ENCODE data around the gene CCDC192. TPM values are rescaled to one million over a fixed set of nuclear protein-coding genes. Genes with fewer than 3 reads are reported as not detected.
A peak's percentile ranks its signal among the peaks of the same experiment; 100 is the strongest.

Gene CCDC192
- total and polyA plus RNA-seq, 2 donors: 0.41 TPM; not detected in 1

- WGBS: 39% methylated on average over 1 of the region's 1 CpG
- H3K4me3 ChIP-seq (ENCODE audit: low read depth, low read length): no peak overlapping the region
- no peaks in the 10 kb centered on the region for H3K4me1 ChIP-seq (ENCODE audit: insufficient read depth)
- H3K36me3 ChIP-seq (ENCODE audit: insufficient read depth): no peaks in the 10 kb centered on the region
- H3K27ac ChIP-seq (ENCODE audit: low read depth): no peak overlapping the region
- DNase-seq (ENCODE audit: extremely low spot score): no peak
Observed at GRCh38 chr5:127934791-127935256, 231.6 kb downstream of the CCDC192 start.

- no peak for DNase-seq (ENCODE audit: extremely low spot score)
- Histone ChIP-seq H3K36me3 (ENCODE audit: insufficient read depth) (no peaks in the 10 kb centered on the region), H3K4me3 (ENCODE audit: low read depth, low read length) (no peak overlapping the region), H3K4me1 (ENCODE audit: insufficient read depth) (no peaks in the 10 kb centered on the region), H3K27ac (ENCODE audit: low read depth) (no peak overlapping the region)
- 77% methylated on average over 1 of the region's 1 CpG for WGBS
Observed at GRCh38 chr5:127935398-127935797, 232.2 kb downstream of the CCDC192 start.

- H3K4me3 ChIP-seq (ENCODE audit: low read depth, low read length): no peak overlapping the region
- no peaks in the 10 kb centered on the region for H3K36me3 ChIP-seq (ENCODE audit: insufficient read depth)
- H3K4me1 ChIP-seq (ENCODE audit: insufficient read depth): no peaks in the 10 kb centered on the region
- H3K27ac ChIP-seq (ENCODE audit: low read depth): no peak overlapping the region
- WGBS: 80% methylated on average over 6 of the region's 6 CpGs
- DNase-seq (ENCODE audit: extremely low spot score): no peak
Observed at GRCh38 chr5:127936439-127936972, 233.3 kb downstream of the CCDC192 start.

- DNase-seq (ENCODE audit: extremely low spot score): no peak
- H3K36me3 ChIP-seq (ENCODE audit: insufficient read depth): no peaks in the 10 kb centered on the region
- no peaks in the 10 kb centered on the region for H3K4me1 ChIP-seq (ENCODE audit: insufficient read depth)
- no peak overlapping the region for H3K27ac ChIP-seq (ENCODE audit: low read depth)
- WGBS: 86% methylated on average over 2 of the region's 2 CpGs
- no peak overlapping the region for H3K4me3 ChIP-seq (ENCODE audit: low read depth, low read length)
Observed at GRCh38 chr5:127938746-127939145, 235.6 kb downstream of the CCDC192 start.

- 62% methylated on average over 1 of the region's 1 CpG for WGBS
- H3K27ac ChIP-seq (ENCODE audit: low read depth): no peak overlapping the region
- no peak for DNase-seq (ENCODE audit: extremely low spot score)
Observed at GRCh38 chr5:127940854-127941253, 237.7 kb downstream of the CCDC192 start.

GRCh38 chr5:127941646-127942045, 238.5 kb downstream of the CCDC192 start:
- Histone ChIP-seq H3K4me1 (ENCODE audit: insufficient read depth) (no peaks in the 10 kb centered on the region), H3K4me3 (ENCODE audit: low read depth, low read length) (no peak overlapping the region), H3K27ac (ENCODE audit: low read depth) (no peak overlapping the region), H3K36me3 (ENCODE audit: insufficient read depth) (no peaks in the 10 kb centered on the region)
- WGBS: 60% methylated on average over 9 of the region's 9 CpGs
- no peak for DNase-seq (ENCODE audit: extremely low spot score)

More at GRCh38 chr5:127940854-127941253, 237.7 kb downstream of the CCDC192 start:
- no peaks in the 10 kb centered on the region for H3K4me1 ChIP-seq (ENCODE audit: insufficient read depth)
- H3K36me3 ChIP-seq (ENCODE audit: insufficient read depth): no peaks in the 10 kb centered on the region
- H3K4me3 ChIP-seq (ENCODE audit: low read depth, low read length): no peak overlapping the region

GRCh38 chr5:127942246-127943060, 239.3 kb downstream of the CCDC192 start:
- H3K4me3 ChIP-seq (ENCODE audit: low read depth, low read length): no peak overlapping the region
- no peaks in the 10 kb centered on the region for H3K36me3 ChIP-seq (ENCODE audit: insufficient read depth)
- DNase-seq (ENCODE audit: extremely low spot score): no peak
- 83% methylated on average over 3 of the region's 3 CpGs for WGBS
- H3K27ac ChIP-seq (ENCODE audit: low read depth): no peak overlapping the region
- H3K4me1 ChIP-seq (ENCODE audit: insufficient read depth): no peaks in the 10 kb centered on the region

GRCh38 chr5:127943061-127943371, 239.8 kb downstream of the CCDC192 start:
- Histone ChIP-seq H3K4me1 (ENCODE audit: insufficient read depth) (no peaks in the 10 kb centered on the region), H3K36me3 (ENCODE audit: insufficient read depth) (no peaks in the 10 kb centered on the region), H3K4me3 (ENCODE audit: low read depth, low read length) (no peak overlapping the region), H3K27ac (ENCODE audit: low read depth) (no peak overlapping the region)
- 92% methylated on average over 4 of the region's 4 CpGs for WGBS
- no peak for DNase-seq (ENCODE audit: extremely low spot score)

- 82% methylated on average over 5 of the region's 5 CpGs for WGBS
- Histone ChIP-seq H3K27ac (ENCODE audit: low read depth) (no peak overlapping the region), H3K4me1 (ENCODE audit: insufficient read depth) (no peaks in the 10 kb centered on the region), H3K36me3 (ENCODE audit: insufficient read depth) (no peaks in the 10 kb centered on the region), H3K4me3 (ENCODE audit: low read depth, low read length) (no peak overlapping the region)
- DNase-seq (ENCODE audit: extremely low spot score): no peak
Observed at GRCh38 chr5:127944125-127944524, 240.9 kb downstream of the CCDC192 start.

GRCh38 chr5:127947941-127948340, 244.8 kb downstream of the CCDC192 start:
- 90% methylated on average over 1 of the region's 1 CpG for WGBS
- no peak for DNase-seq (ENCODE audit: extremely low spot score)
- H3K36me3 ChIP-seq (ENCODE audit: insufficient read depth): no peaks in the 10 kb centered on the region
- no peaks in the 10 kb centered on the region for H3K4me1 ChIP-seq (ENCODE audit: insufficient read depth)
- no peak overlapping the region for H3K27ac ChIP-seq (ENCODE audit: low read depth)
- H3K4me3 ChIP-seq (ENCODE audit: low read depth, low read length): no peak overlapping the region

- H3K4me3 ChIP-seq (ENCODE audit: low read depth, low read length): no peak overlapping the region
- no peak overlapping the region for H3K27ac ChIP-seq (ENCODE audit: low read depth)
- 49% methylated on average over 6 of the region's 6 CpGs for WGBS
- H3K36me3 ChIP-seq (ENCODE audit: insufficient read depth): no peaks in the 10 kb centered on the region
- peak; percentile 75 for DNase-seq (ENCODE audit: extremely low spot score)
- H3K4me1 ChIP-seq (ENCODE audit: insufficient read depth): no peaks in the 10 kb centered on the region
Observed at GRCh38 chr5:127950707-127951391, 247.7 kb downstream of the CCDC192 start.

- Histone ChIP-seq H3K4me1 (ENCODE audit: insufficient read depth) (no peaks in the 10 kb centered on the region), H3K4me3 (ENCODE audit: low read depth, low read length) (no peak overlapping the region), H3K27ac (ENCODE audit: low read depth) (no peak overlapping the region), H3K36me3 (ENCODE audit: insufficient read depth) (no peaks in the 10 kb centered on the region)
- whole genome bisulfite sequencing: 77% methylated on average over 4 of the region's 4 CpGs
- no peak for DNase-seq (ENCODE audit: extremely low spot score)
Observed at GRCh38 chr5:127951791-127952190, 248.6 kb downstream of the CCDC192 start.

GRCh38 chr5:127957183-127957582, 254.0 kb downstream of the CCDC192 start:
- DNase-seq (ENCODE audit: extremely low spot score): no peak
- Histone ChIP-seq H3K4me3 (ENCODE audit: low read depth, low read length) (no peak overlapping the region), H3K36me3 (ENCODE audit: insufficient read depth) (no peaks in the 10 kb centered on the region), H3K27ac (ENCODE audit: low read depth) (no peak overlapping the region), H3K4me1 (ENCODE audit: insufficient read depth) (no peaks in the 10 kb centered on the region)
- WGBS: 31% methylated on average over 2 of the region's 2 CpGs

GRCh38 chr5:127957701-127958239, 254.6 kb downstream of the CCDC192 start:
- Histone ChIP-seq H3K4me1 (ENCODE audit: insufficient read depth) (no peaks in the 10 kb centered on the region), H3K36me3 (ENCODE audit: insufficient read depth) (no peaks in the 10 kb centered on the region), H3K27ac (ENCODE audit: low read depth) (no peak overlapping the region), H3K4me3 (ENCODE audit: low read depth, low read length) (no peak overlapping the region)
- DNase-seq (ENCODE audit: extremely low spot score): no peak
